HCT116 (cell line): ENCODE results near the gene TSPEAR. TPM values are rescaled to one million over a fixed set of nuclear protein-coding genes. Genes with fewer than 3 reads are reported as not detected.

Experiments used
- ATAC-seq: fragments of 200-7000 bp; cut with Tn5 transposase; 2 replicates; pipeline ENCODE4 v1.9.1; 2020; ENCODE audit warnings: mild to moderate bottlenecking, moderate library complexity
- BruUV-seq: library from RNA; stranded (reverse); fragments of 400-500 nt; replicated peaks from 2 replicates; lab custom pipeline; 2021; lab: Mats Ljungman, UMichigan
- CTCF ChIA-PET: fragments of 300-600 bp; sonication (Branson Sonifier 250); formaldehyde crosslinking; loops from one replicate; lab custom pipeline; 2021; ENCODE audit warnings: antibody characterized with exemption; lab: Charles Lee
- POLR2A ChIA-PET: fragments of 300-600, 350-600 bp; sonication (Branson Sonifier 250); formaldehyde crosslinking; loops from one replicate; lab custom pipeline; 2021; ENCODE audit warnings: antibody characterized with exemption; lab: Charles Lee
- RAD21 ChIA-PET, 2 experiments: fragments of 300-600 bp; sonication (Branson Sonifier 250); formaldehyde crosslinking; loops; one replicate each; lab custom pipeline; 2023; ENCODE audit warnings: low total read pairs in 2 of 2; ENCODE audit not compliant: uncharacterized antibody in 2 of 2, unreplicated experiment in 2 of 2, low non-redundant PET in 1 of 2; lab: Charles Lee
- DNase-seq: peaks from one replicate; pipeline ENCODE4 v3.0.0-alpha.2; 2010; ENCODE audit warnings: low read depth, low spot score
- H2AFZ ChIP-seq: fragments of 200-600 bp; shearing (Covaris generic), sonication (generic); 2 replicates; pipeline ENCODE4 v1.6.1; 2017; ENCODE audit warnings: low read depth, mixed run types, mixed read lengths, antibody characterized with exemption, low read length; ENCODE audit not compliant: poor library complexity, severe bottlenecking
- H3K27ac ChIP-seq: 2 replicates; pipeline ENCODE4 v1.5.1; 2012; ENCODE audit warnings: low read depth, low read length
- H3K27me3 ChIP-seq: fragments of 200-600 bp; sonication (generic); 2 replicates; pipeline ENCODE4 v1.6.1; 2016; ENCODE audit warnings: mixed run types, low read length, mixed read lengths; ENCODE audit not compliant: insufficient read depth
- H3K36me3 ChIP-seq, 2 experiments: fragments of 200-500 bp in 1 of 2; fragments of 200-600 bp in 1 of 2; sonication (Bioruptor generic) in 1 of 2; sonication (generic) in 1 of 2; 2 replicates each; pipeline versions ENCODE4 v1.5.1 to v1.6.1; 2014 to 2016; ENCODE audit warnings: low read length in 2 of 2, inconsistent platforms in 1 of 2, mixed read lengths in 1 of 2, mixed run types in 1 of 2; ENCODE audit not compliant: insufficient read depth in 2 of 2, control insufficient read depth in 1 of 2
- H3K4me1 ChIP-seq, 2 experiments: fragments of 200-600 bp in 1 of 2; sonication (generic) in 1 of 2; 2 replicates each; pipeline versions ENCODE4 v1.5.1 to v1.6.1; 2012 to 2017; ENCODE audit warnings: low read length in 2 of 2, inconsistent platforms in 1 of 2, mild to moderate bottlenecking in 1 of 2, mixed read lengths in 1 of 2, mixed run types in 1 of 2, moderate library complexity in 1 of 2; ENCODE audit not compliant: insufficient read depth in 2 of 2, control insufficient read depth in 1 of 2
- H3K4me2 ChIP-seq: fragments of 200-600 bp; sonication (generic); 2 replicates; pipeline ENCODE4 v1.6.1; 2017; ENCODE audit warnings: mixed run types, low read length, mixed read lengths
- H3K4me3 ChIP-seq, 2 experiments: fragments of 200-600 bp in 1 of 2; sonication (generic) in 1 of 2; replicated peaks in 1 of 2; 2 replicates each; pipeline ENCODE4 v1.5.1; 2011 to 2016; ENCODE audit warnings: low read length in 2 of 2, control low read depth in 1 of 2, low read depth in 1 of 2, mild to moderate bottlenecking in 1 of 2, mixed read lengths in 1 of 2, mixed run types in 1 of 2
- H3K79me2 ChIP-seq: fragments of 200-600 bp; sonication (generic); 2 replicates; pipeline ENCODE4 v1.6.1; 2017; ENCODE audit warnings: mild to moderate bottlenecking, mixed run types, low read length, moderate library complexity, mixed read lengths; ENCODE audit not compliant: insufficient read depth
- H3K9ac ChIP-seq: fragments of 200-600 bp; sonication (generic); 2 replicates; pipeline ENCODE4 v1.6.1; 2016; ENCODE audit warnings: low read length, mixed read lengths
- H3K9me2 ChIP-seq: fragments of 200-600 bp; sonication (generic), shearing (Covaris generic); 2 replicates; pipeline ENCODE4 v1.6.1; 2017; ENCODE audit warnings: mixed run types, mild to moderate bottlenecking, moderate library complexity; ENCODE audit not compliant: insufficient read depth
- H3K9me3 ChIP-seq, 2 experiments: fragments of 200-500 bp in 1 of 2; fragments of 200-600 bp in 1 of 2; sonication (Bioruptor generic) in 1 of 2; sonication (generic) in 1 of 2; 2 replicates each; pipeline ENCODE4 v1.6.1; 2014 to 2017; ENCODE audit warnings: low read length in 2 of 2, mixed read lengths in 2 of 2, inconsistent platforms in 1 of 2, low read depth in 1 of 2, mild to moderate bottlenecking in 1 of 2, mixed run types in 1 of 2, moderate library complexity in 1 of 2; ENCODE audit not compliant: control insufficient read depth in 1 of 2, insufficient read depth in 1 of 2
- H4K20me1 ChIP-seq: fragments of 200-600 bp; sonication (generic), shearing (Covaris generic); 2 replicates; pipeline ENCODE4 v1.6.1; 2017; ENCODE audit warnings: mixed run types, mild to moderate bottlenecking, moderate library complexity; ENCODE audit not compliant: insufficient read depth
- CBX3 ChIP-seq: IDR thresholded peaks from 2 replicates; pipeline ENCODE4 v1.6.1; 2012; ENCODE audit warnings: low read depth
- CEBPB ChIP-seq: IDR thresholded peaks from 2 replicates; pipeline ENCODE4 v1.6.1; 2012; ENCODE audit warnings: low read depth
- EGR1 ChIP-seq: IDR thresholded peaks from 2 replicates; pipeline ENCODE4 v1.6.1; 2012; ENCODE audit warnings: low read depth
- ELF1 ChIP-seq: IDR thresholded peaks from 2 replicates; pipeline ENCODE4 v1.6.1; 2012; ENCODE audit warnings: low read depth, borderline replicate concordance
- EZH2phosphoT487 ChIP-seq: fragments of 200-600 bp; IDR thresholded peaks from 2 replicates; pipeline ENCODE4 v1.6.1; 2018; ENCODE audit warnings: antibody characterized with exemption, borderline replicate concordance
- FOSL1 ChIP-seq: IDR thresholded peaks from 2 replicates; pipeline ENCODE4 v1.6.1; 2012; ENCODE audit warnings: low read depth
- JUND ChIP-seq: IDR thresholded peaks from 2 replicates; pipeline ENCODE4 v1.6.1; 2012
- POLR2A ChIP-seq: IDR thresholded peaks from 2 replicates; pipeline ENCODE4 v1.7.0; 2011; ENCODE audit warnings: borderline replicate concordance; ENCODE audit not compliant: insufficient read depth, insufficient read length; ENCODE audit errors: extremely low read depth
- POLR2AphosphoS5 ChIP-seq: IDR thresholded peaks from 2 replicates; pipeline ENCODE4 v1.6.1; 2011; ENCODE audit warnings: mild to moderate bottlenecking, low read depth, low read length, moderate library complexity
- RAD21 ChIP-seq: IDR thresholded peaks from 2 replicates; pipeline ENCODE4 v1.6.1; 2012; ENCODE audit warnings: low read depth, mild to moderate bottlenecking
- SIN3A ChIP-seq: IDR thresholded peaks from 2 replicates; pipeline ENCODE4 v1.6.1; 2012; ENCODE audit warnings: low read depth
- SRF ChIP-seq: IDR thresholded peaks from 2 replicates; pipeline ENCODE4 v1.6.1; 2012; ENCODE audit warnings: low read depth
- TCF7L2 ChIP-seq: IDR thresholded peaks from 2 replicates; pipeline ENCODE4 v1.7.0; 2011; ENCODE audit warnings: borderline replicate concordance, inconsistent platforms; ENCODE audit not compliant: insufficient read depth, insufficient read length; ENCODE audit errors: extremely low read depth
- YY1 ChIP-seq: IDR thresholded peaks from 2 replicates; pipeline ENCODE4 v1.6.1; 2011; ENCODE audit warnings: low read length, low read depth, moderate library complexity, mild to moderate bottlenecking; ENCODE audit not compliant: insufficient replicate concordance; ENCODE audit errors: extremely low read depth
- ZFX ChIP-seq: fragments of 450-650 bp; IDR thresholded peaks from 2 replicates; pipeline ENCODE4 v1.6.1; 2017
- intact Hi-C: fragments of 100-400 bp; cut with micrococcal nuclease; formaldehyde crosslinking; loops from 2 replicates; pipeline ENCODE4 v1.10.0; 2022
- total RNA-seq: library from RNA; stranded (reverse); gene quantifications from one replicate; pipeline ENCODE4 v1.2.1, GENCODE V29; 2021; ENCODE audit not compliant: unreplicated experiment
- TF ChIP-seq, protein P1 (sequence below): IDR thresholded peaks from 2 replicates; pipeline ENCODE4 v1.6.1; 2012

The TSPEAR gene
- total RNA-seq, 1 experiment from 2014 or later: not detected

DNA sequence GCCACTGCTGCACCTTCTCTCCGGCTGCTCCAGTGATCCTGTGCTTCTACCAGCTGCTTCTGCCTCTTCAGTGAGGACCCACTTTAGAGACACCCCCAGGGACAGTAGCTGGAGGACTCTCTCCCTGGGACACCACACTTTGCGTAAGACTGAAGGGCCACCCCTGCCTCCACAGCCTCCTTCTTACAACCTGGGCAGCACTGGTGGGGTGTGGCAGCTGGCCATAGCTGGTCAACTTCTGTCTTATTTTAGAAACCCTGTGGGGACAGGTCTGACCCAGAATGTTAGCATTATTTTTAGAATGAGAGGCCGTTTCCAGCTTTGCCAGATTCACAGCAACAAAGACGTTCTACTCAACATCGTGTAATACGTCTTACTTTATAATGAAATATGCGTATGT is 85.6 kb downstream of the TSPEAR start:
- Histone ChIP-seq H3K4me2 (no peak overlapping the region), H3K36me3 (no peaks in the 10 kb centered on the region), H3K4me1 (no peaks in the 10 kb centered on the region), H3K9ac (no peak overlapping the region), H2AFZ (no peak overlapping the region), H3K9me2 (no peaks in the 10 kb centered on the region), H3K27ac (no peak overlapping the region), H3K9me3 (peaks cover 10 to 32% of the 10 kb centered on the region in 2 experiments; a peak in 3 of 4 replicates), H3K27me3 (no peaks in the 10 kb centered on the region), H4K20me1 (no peaks in the 10 kb centered on the region), H3K4me3 (no peak overlapping the region), H3K79me2 (no peaks in the 10 kb centered on the region)
- CTCF ChIA-PET: no interaction called here
- RAD21 ChIA-PET: no interaction called here
- DNase-seq: no peak
- intact Hi-C loops: no loop called here
- TF ChIP-seq CBX3: no peak
- TF ChIP-seq EZH2phosphoT487: no peak
- no peak for TF ChIP-seq ZFX
- no peak for TF ChIP-seq JUND
- TF ChIP-seq ELF1: no peak
- TF ChIP-seq SIN3A: no peak
- no peak for TF ChIP-seq CEBPB
- TF ChIP-seq EGR1: no peak
- no peak for TF ChIP-seq RAD21
- TF ChIP-seq SRF: no peak
- no peak for TF ChIP-seq POLR2A
- no peak for TF ChIP-seq TCF7L2
- TF ChIP-seq YY1: no peak
- TF ChIP-seq, protein P1, sequence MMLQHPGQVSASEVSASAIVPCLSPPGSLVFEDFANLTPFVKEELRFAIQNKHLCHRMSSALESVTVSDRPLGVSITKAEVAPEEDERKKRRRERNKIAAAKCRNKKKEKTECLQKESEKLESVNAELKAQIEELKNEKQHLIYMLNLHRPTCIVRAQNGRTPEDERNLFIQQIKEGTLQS: no peak
- TF ChIP-seq POLR2AphosphoS5: no peak
- POLR2A ChIA-PET: no interaction called here
- no peak for ATAC-seq
- BruUV-seq: no TSS peak

DNA sequence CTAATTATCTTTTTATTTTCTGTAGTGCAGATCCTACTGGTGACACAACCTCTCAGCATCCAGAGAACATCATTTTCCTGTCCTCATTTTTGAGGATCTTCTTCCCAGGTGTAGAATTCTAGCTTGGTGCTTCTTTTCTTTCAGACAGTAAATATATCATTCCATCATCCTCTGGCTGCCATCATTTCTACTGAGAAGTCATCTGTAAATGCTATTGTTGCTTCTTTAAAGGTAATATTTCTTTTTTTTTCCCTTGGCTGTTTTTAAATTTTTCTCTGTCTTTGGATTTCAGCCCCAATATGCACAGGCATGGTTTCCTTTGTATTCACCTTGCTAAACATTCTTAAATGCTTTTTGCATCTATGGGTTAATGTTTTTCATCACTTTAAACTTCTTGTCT is 87.8 kb downstream of the TSPEAR start:
- no TSS peak for BruUV-seq
- DNase-seq (peak; percentile 1), ATAC-seq (no peak)
- Histone ChIP-seq H3K27ac (no peak overlapping the region), H2AFZ (no peak overlapping the region), H4K20me1 (no peaks in the 10 kb centered on the region), H3K9me2 (no peaks in the 10 kb centered on the region), H3K27me3 (no peaks in the 10 kb centered on the region), H3K36me3 (no peaks in the 10 kb centered on the region), H3K4me3 (no peak overlapping the region), H3K4me2 (no peak overlapping the region), H3K9ac (no peak overlapping the region), H3K79me2 (no peaks in the 10 kb centered on the region)
- POLR2A ChIA-PET: no interaction called here
- RAD21 ChIA-PET: no interaction called here
- TF ChIP-seq CBX3: 0 out of 2 replicates have a peak, but pooled peaks have one; percentile 17
- TF ChIP-seq FOSL1: no peak
- TF ChIP-seq, all 23 proteins: peak for 1
- H3K9me3 ChIP-seq: peaks cover 13 to 36% of the 10 kb centered on the region in 2 experiments
- no peaks in the 10 kb centered on the region for H3K4me1 ChIP-seq
- intact Hi-C loops: no loop called here
- CTCF ChIA-PET: no interaction called here
